ENCODE data around the gene FPGS.

Gene FPGS

DNA sequence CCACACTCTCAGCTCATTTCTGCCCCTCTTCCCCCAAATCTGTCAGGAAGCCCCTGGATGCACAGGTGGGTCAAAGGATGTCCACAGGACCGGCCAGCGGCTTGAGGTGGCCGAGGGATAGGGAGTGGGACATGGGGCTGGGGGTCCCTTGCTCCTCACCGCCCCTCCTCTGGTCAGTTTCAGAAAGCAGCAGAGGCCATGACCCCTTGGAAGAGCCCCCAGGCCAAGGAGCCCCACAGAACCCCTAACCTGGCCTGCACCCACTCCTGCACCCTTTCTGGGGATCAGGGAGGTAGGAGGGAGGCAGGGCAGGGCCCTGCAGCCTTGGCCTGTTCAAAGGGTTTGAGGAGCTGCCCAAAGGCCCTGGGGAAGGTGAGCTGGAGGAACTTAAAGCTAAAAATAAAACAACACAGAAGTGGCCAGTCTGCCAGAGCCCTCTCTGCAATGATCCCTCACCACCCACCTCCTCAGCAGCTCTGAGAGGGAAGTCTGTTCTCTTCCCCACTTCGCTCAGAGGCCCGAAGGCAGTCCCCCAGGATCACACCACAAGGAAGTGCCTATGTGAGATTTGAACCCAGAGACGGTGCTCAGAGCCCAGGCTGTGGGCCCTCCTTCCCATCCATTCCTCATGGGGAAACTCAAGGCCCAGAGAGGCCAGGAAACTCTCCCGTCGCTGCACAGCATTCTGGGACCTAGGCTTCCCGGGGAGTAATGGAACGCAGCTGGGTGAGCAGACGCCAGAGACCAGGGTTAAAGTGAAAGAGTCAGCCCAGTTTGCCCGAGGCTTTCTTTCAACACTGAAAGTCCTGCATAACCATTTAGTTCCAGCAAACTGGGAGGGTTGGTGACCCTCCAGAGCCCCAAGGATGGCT is 50.9 kb downstream of the FPGS start:
- Histone ChIP-seq H3K27me3 (replicated peaks; ENCODE audit: control insufficient read depth, insufficient read depth, low read length) (no peaks in the 10 kb centered on the region), H3K4me3 (replicated peaks; ENCODE audit: low read depth, low read length) (no peak overlapping the region), H3K36me3 (ENCODE audit: control insufficient read depth, insufficient read depth, low read length) (no peaks in the 10 kb centered on the region)
- TF ChIP-seq, protein P1, sequence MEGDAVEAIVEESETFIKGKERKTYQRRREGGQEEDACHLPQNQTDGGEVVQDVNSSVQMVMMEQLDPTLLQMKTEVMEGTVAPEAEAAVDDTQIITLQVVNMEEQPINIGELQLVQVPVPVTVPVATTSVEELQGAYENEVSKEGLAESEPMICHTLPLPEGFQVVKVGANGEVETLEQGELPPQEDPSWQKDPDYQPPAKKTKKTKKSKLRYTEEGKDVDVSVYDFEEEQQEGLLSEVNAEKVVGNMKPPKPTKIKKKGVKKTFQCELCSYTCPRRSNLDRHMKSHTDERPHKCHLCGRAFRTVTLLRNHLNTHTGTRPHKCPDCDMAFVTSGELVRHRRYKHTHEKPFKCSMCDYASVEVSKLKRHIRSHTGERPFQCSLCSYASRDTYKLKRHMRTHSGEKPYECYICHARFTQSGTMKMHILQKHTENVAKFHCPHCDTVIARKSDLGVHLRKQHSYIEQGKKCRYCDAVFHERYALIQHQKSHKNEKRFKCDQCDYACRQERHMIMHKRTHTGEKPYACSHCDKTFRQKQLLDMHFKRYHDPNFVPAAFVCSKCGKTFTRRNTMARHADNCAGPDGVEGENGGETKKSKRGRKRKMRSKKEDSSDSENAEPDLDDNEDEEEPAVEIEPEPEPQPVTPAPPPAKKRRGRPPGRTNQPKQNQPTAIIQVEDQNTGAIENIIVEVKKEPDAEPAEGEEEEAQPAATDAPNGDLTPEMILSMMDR (IDR thresholded peaks at IDR 0.05; ENCODE audit: insufficient read depth, low read length, poor library complexity, severe bottlenecking) = no peak
- no peak for DNase-seq (ENCODE audit: extremely low read depth, insufficient read length)

DNA sequence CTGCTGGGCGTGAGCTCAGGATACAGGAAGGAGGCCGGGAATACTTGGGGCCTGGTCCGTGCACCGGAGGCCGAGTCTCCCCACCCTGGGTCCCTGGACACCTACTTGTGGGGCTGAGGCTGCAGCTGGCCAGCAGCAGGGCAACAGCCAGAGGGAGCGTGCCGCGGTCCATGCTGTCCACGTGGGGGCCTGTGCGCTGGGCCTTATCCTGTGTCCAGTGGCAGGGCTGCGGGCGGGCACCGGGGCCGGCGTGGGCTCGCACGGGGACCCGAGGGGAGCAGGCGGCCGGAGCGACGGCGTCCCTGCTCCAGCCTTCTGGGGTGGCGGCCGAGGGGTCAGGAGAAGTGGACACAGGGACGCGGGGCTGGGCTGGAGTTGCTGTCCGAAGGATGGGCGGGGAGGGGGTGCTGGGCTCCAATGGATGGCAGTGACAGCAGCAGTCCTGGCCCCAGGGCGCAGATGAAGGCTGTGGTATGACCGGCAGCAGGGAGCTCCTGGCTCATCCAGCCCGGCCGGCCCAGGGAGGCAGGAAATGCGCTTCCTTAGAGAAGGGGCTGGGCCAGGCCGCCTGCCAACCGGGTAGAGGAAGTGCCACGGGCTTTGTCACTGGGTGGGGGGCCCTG is 51.6 kb downstream of the FPGS start, which contains the start of gene ENG:
Gene ENG, minus strand, starts transcription at position 475 of the 623 bp plus-strand sequence. Its CDS starts 303 bp downstream, at position 172.
- Histone ChIP-seq H3K27me3 (replicated peaks; ENCODE audit: control insufficient read depth, insufficient read depth, low read length) (no peaks in the 10 kb centered on the region), H3K4me3 (replicated peaks; ENCODE audit: low read depth, low read length) (no peak within 1 kb of the TSS), H3K36me3 (ENCODE audit: control insufficient read depth, insufficient read depth, low read length) (no peaks in the 10 kb centered on the region)
- TF ChIP-seq, protein P1 (IDR thresholded peaks at IDR 0.05; ENCODE audit: insufficient read depth, low read length, poor library complexity, severe bottlenecking) = no peak
- DNase-seq (ENCODE audit: extremely low read depth, insufficient read length) = no peak

DNA sequence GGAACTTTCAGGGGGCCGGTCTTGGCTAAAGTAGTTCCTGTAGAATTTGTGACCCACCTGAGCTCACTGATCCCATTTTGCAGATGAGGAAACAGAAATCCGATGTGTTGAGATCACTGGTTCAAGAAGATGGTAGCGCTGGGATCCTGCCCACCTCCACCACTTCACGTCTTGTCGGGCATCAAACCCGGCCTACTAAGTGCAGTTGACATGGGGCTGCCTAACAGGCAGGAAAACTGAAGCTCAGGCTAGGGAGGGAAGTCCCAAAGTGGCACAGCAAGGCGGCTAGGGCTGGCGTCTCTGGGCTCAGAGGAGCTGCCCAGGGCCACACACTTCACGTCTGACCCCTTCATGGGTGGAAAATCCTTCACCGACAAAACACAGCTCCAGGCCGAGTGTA is 52.3 kb downstream of the FPGS start:
- no peak for DNase-seq (ENCODE audit: extremely low read depth, insufficient read length)
- H3K36me3 ChIP-seq (ENCODE audit: control insufficient read depth, insufficient read depth, low read length) = no peaks in the 10 kb centered on the region
- H3K4me3 ChIP-seq (replicated peaks; ENCODE audit: low read depth, low read length) = no peak overlapping the region
- TF ChIP-seq, protein P1 (IDR thresholded peaks at IDR 0.05; ENCODE audit: insufficient read depth, low read length, poor library complexity, severe bottlenecking) = no peak
- H3K27me3 ChIP-seq (replicated peaks; ENCODE audit: control insufficient read depth, insufficient read depth, low read length) = no peaks in the 10 kb centered on the region

DNA sequence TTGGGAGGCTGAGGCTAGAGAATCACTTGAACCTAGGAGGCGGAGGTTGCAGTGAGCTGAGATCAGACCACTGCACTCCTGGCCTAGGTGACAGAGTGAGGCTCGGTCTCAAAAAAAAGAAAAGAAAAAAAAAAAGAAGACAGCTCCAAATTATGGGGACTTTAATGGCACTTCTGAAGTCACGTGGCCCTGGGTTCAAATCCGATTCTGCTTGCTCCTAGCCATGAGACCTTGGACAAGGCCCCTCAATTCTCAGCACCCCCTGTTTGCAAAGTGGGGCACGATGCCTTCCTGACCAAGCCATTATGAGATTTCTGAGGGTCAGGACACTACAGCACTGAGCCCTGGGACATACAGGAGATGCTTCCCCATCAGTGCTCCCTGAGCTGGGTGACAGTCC is 52.8 kb downstream of the FPGS start:
- Histone ChIP-seq H3K4me3 (replicated peaks; ENCODE audit: low read depth, low read length) (no peak overlapping the region), H3K36me3 (ENCODE audit: control insufficient read depth, insufficient read depth, low read length) (no peaks in the 10 kb centered on the region), H3K27me3 (replicated peaks; ENCODE audit: control insufficient read depth, insufficient read depth, low read length) (no peaks in the 10 kb centered on the region)
- DNase-seq (ENCODE audit: extremely low read depth, insufficient read length) = no peak
- TF ChIP-seq, protein P1 (IDR thresholded peaks at IDR 0.05; ENCODE audit: insufficient read depth, low read length, poor library complexity, severe bottlenecking) = no peak

DNA sequence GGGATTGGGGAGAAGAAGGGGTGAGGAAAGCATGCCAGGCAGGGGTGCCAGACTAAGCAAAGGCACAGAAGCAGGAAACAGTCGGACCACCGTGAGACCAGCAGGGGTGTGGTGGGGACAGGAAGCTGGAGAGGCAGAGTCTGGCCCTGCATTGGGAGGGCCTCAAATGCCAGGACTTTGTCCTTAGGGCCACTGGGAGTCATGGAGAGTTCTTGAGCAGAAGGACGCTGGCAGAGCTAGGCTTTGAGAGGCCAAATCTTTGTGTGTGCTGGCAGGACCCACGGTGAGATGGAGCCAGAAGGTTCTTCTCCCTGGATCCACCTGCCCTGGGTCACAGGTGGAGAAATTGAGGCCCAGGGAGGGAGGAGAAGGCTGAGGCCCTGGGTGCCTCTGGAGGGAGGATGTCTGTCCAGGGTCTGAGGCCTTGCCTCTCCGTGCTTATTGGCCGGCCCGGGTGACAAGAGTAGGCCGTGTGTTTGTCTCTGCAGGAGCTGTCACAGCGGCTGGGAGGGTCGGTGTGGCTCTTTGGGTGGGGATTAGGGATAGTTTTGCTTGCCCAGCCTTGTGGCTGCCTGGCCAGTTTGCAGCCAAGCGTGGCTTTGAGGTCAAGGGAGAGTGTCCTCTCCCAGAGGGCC is 53.5 kb downstream of the FPGS start:
- TF ChIP-seq, protein P1 (IDR thresholded peaks at IDR 0.05; ENCODE audit: insufficient read depth, low read length, poor library complexity, severe bottlenecking) = no peak

More for the DNA sequence above, 53.5 kb downstream of the FPGS start:
- Histone ChIP-seq H3K27me3 (replicated peaks; ENCODE audit: control insufficient read depth, insufficient read depth, low read length) (no peaks in the 10 kb centered on the region), H3K36me3 (ENCODE audit: control insufficient read depth, insufficient read depth, low read length) (no peaks in the 10 kb centered on the region), H3K4me3 (replicated peaks; ENCODE audit: low read depth, low read length) (no peak overlapping the region)
- no peak for DNase-seq (ENCODE audit: extremely low read depth, insufficient read length)
